ENCODE data around the gene MPRIP.

The MPRIP gene

GRCh38 chr17:17050346-17051345 lies 8.4 kb downstream of the MPRIP start:
- no peak for DNase-seq

DNA sequence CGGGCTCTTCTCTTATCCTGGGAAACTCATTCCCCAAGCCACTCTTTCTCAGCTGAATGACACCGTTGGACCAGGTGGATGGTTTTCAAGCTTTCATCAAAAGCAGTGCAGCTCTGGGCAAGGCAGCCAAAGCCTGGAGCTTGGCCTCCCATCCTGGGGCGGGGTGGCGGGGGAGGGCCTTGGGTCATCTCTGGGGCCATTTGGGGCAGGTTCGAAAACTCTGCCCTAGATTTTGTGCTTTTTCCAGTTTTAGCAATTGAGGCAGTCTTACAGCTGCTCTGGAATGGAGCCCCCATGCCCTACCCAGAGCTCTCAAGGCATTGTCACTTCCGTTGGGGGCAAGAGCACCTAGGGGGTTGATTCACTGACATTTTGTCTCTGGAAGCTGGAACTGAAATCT lies 9.1 kb downstream of the MPRIP start:
- no peak for DNase-seq

DNA sequence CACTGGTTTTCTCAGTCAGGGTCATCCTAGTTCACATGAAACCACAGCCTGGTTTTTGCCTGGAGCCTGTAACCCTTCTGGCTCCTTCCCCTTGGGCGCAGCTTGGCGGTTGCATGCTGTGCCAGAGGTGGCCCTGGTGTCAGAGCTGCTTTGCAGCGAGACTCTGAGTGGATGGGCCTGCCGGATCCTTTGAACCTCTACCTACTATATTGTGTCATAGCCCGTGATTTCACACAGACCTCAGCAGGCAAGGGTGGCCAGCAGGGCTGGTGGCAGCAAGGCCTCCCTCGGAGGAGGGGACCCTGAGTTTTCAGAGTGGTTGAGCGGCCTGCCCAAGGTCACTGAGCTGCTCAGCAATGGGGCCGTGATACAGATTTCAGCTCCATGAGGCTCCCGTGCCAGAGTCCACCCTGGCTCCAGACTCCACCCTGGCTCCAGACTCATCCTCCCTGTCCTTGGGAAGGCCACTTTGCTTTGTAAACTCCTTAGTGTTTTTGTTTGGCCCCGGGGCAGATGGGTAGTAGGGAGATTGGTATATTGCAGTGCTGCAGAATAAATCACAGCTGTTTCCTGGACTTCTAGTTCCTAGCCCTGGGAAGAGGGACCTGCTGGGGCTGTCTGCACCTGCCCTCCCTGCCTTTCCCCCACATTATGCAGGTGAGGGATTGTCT lies 9.7 kb downstream of the MPRIP start:
- no peak for DNase-seq

GRCh38 chr17:17052462-17053221 lies 10.4 kb downstream of the MPRIP start:
- DNase-seq: no peak

DNA sequence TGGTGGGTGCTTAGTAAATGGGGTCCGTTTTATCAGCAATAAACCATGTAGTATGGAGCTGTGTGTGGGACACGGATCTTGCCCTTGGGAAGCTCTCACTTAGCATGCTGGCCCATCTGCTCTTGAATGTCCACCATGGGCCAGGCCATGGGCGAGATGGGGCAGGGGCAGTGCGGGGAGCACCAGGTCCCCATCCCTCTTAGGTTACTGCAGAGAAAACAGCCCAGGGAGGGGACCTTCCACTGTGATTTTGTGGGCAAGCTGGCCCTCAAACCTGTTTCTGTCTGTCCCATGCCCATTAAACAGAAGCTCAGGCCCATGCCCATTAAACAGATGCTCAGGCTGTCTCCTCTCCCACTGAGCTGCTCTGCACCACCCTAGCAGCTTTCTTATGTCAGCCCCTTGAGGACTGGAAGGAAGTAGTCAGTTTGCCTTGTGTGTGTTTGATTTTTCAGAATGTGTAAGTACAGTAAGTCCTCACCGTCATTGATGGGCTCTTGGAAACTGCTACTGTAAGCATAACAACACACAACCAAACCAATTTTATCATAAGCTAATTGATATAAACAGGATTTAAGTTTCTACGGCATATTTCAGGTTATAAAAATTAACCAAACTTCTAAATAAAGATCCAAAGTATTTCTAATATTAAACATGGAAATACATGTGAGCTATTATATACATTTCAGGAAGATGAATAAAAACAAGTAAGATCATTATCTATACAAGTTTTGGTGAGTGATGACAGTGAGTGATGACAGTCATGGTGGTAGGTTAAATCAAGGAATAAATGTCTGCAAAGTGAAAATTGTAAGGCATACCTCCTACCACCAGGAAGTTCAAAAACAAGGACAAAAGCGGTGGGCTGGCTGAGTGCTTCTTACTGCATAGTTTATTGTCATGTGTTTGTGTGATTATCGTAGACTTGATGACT lies 11.5 kb downstream of the MPRIP start:
- no peak for DNase-seq

DNA sequence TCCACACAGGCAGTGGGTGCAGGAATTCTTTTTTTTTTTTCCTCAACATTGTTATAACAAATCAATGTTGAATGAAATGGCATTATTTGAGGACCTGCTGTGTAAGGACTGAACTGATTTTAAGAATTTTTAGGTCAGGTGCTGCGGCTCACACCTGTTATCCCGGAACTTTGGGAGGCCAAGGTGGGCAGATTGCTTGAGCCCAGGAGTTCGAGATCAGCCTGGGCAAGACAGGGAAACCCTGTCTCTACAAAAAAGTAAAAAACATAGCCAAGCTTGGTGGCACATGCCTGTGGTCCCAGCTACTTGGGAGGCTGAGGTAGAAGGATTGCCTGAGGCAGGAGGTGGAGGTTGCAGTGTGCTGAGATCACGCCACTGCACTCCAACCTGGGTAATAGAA lies 12.4 kb downstream of the MPRIP start:
- no peak for DNase-seq

GRCh38 chr17:17055286-17056155 lies 13.3 kb downstream of the MPRIP start:
- no peak for DNase-seq

GRCh38 chr17:17056156-17056539 lies 13.9 kb downstream of the MPRIP start:
- no peak for DNase-seq

DNA sequence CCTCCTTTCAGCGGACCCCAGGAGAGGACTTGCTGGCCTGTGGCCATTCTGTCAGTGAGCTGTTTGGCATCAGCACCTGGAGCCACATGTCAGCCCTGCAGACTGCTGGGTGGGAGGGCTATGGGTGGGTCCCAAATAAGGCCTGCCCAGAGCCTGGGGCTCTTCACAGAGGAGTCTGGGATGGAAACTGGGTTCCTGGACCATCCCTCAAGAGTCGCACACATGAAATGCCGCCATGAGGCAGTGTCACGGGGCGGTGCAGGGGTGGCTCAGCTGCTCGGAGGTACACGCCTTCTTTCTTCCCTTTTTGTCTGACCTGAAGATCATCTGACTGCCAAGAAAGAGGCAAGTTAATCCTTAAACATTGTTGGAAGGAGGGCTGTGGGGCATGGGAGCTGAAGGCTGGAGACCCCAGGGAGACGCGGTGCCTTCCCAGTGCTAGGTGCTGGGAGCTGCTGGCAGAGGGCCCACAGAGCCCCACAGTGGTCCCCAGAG lies 14.8 kb downstream of the MPRIP start:
- no peak for DNase-seq

DNA sequence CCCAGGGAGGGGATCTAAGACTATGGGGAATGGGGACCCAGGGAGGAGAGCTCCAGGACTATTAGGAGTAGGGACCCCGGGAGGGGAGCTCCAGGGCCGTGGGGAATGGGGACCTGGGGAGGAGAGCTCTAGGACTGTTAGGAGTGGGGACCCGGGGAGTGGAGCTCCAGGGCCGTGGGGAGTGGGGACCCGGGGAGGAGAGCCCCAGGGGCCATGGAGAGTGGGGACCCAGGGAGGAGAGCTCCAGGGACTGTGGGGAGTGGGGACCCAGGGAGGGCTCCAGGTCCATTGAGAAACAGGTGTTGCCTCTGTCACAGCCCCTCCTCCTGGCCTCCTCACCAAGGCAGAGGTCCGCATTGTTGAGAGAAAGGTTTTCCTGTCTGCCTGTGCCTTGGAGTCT lies 16.0 kb downstream of the MPRIP start:
- no peak for DNase-seq

GRCh38 chr17:17059301-17059890 lies 17.1 kb downstream of the MPRIP start:
- no peak for DNase-seq

DNA sequence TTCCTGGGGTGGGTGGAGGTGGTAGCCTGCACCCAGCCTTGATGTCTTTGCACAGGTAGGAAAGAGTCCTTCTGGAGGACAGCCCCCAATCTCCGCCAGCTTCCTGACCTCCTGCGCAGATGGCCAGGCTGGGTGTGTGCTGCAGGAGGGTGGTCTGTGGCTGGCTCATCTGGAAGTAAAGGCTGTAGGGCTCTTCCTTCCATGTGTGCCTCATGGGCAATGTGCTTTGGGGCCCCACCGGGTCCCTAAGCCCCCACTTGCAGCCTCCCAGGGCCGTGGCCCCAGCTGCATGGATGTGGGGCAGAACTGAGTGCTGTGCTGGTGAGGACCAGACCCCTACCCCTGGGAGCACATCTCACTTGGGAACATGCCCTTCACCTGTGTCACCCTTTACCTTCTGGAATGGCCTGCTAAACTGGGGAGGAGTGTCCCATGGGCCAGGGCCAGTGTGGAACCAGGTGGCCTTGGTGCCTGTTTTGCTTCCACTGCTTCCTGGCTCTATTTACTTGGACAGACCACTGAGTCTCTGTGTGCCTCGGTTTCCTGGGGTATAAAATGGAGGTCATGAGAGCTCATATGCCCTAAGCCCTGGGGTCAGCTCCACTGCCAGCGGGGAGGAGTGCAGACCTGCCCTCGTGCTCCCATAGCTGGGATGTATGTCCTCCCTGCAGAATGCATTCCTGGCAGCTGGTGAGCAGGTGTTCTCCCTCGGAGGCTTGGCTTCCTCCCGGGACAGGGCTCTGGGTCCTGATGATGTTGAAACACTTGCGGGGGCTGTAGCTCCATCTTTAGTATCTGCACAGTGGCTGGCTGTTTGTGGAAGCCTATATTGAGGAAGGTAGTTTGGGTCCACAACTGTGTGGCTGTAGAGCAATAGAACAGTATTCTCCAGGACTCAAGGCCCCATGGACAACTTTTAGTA lies 18.0 kb downstream of the MPRIP start:
- DNase-seq: no peak

- DNase-seq: no peak
Measured at GRCh38 chr17:17060930-17061329, 18.7 kb downstream of the MPRIP start.

- no peak for DNase-seq
Measured at GRCh38 chr17:17061516-17061915, 19.3 kb downstream of the MPRIP start.

GRCh38 chr17:17062356-17062755 lies 20.1 kb downstream of the MPRIP start:
- no peak for DNase-seq

GRCh38 chr17:17062866-17063265 lies 20.6 kb downstream of the MPRIP start:
- peak in 1 of 58 donors; percentile 16 for DNase-seq

DNA sequence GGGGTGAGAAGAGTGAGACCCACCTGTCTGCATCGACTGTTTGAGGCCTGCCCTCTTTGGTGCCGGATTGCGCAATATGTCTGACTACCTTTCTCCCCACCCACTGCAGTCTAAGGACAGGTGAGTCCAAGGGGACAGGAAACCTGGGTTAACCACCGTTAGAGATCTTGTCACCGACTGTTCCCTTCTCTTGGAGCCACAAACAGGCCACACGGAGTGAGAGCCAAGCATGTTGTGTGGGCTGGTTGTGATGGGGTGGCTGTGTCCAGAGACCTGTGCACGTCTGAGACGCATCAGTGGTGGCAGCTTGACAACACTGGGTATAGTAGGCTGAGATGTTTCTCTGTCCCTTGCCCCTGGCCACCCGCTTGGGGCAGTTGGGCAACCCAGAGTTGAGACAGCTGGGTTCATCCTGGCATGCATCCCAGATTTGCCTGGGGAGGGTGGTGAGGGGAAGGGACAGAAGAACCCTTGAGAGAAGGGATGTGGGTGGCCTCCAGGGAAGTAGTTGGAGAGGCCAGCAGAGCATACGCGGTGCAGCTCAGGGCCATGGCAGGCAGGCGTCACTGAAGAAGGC lies 21.4 kb downstream of the MPRIP start:
- DNase-seq: peak in 55 of 58 donors; percentile 20 to 94 (median 77)

GRCh38 chr17:17064322-17064721 lies 22.1 kb downstream of the MPRIP start:
- no peak for DNase-seq

All from anterior cingulate cortex (tissue), 58 donors.